Suprapubic skin (tissue), 3 donors: Measurements from ENCODE around the gene GJC1.

ENCODE experiments used
- EP300 ChIP-seq: sonication (generic); formaldehyde crosslinking; IDR thresholded peaks from one replicate; pipeline ENCODE4 v1.6.1; 2017; ENCODE audit warnings: antibody characterized with exemption
- TF ChIP-seq, protein P1 (sequence below), 2 donors: fragments of 200-600 bp in 1 of 2; fragments of 450-650 bp in 1 of 2; sonication (generic) in 1 of 2; IDR thresholded peaks; one replicate each; pipeline ENCODE4 v1.5.1; 2016 to 2019; ENCODE audit warnings: antibody characterized with exemption in 2 of 2, mild to moderate bottlenecking in 1 of 2, moderate library complexity in 1 of 2

DNA sequence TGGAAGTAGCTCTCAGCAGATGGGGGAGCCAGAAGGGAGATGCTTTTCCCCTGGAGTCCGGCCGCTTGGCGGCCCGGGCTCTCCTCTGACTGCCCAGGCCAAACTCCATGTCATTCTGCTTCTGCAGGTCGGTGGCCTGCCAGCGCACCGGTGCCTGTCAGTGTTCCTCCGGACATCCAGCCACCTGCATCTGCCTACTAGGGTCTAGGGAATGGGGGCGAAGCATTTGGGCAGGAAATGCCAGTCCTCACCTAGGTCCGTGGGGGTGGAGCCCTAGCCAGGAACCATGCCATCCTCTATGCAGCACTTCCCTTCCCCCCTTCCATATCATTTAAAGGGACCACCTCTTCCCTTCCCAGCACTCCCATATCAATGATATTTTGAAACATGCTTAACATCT lies 34.2 kb downstream of the GJC1 start:
- TF ChIP-seq, protein P1, sequence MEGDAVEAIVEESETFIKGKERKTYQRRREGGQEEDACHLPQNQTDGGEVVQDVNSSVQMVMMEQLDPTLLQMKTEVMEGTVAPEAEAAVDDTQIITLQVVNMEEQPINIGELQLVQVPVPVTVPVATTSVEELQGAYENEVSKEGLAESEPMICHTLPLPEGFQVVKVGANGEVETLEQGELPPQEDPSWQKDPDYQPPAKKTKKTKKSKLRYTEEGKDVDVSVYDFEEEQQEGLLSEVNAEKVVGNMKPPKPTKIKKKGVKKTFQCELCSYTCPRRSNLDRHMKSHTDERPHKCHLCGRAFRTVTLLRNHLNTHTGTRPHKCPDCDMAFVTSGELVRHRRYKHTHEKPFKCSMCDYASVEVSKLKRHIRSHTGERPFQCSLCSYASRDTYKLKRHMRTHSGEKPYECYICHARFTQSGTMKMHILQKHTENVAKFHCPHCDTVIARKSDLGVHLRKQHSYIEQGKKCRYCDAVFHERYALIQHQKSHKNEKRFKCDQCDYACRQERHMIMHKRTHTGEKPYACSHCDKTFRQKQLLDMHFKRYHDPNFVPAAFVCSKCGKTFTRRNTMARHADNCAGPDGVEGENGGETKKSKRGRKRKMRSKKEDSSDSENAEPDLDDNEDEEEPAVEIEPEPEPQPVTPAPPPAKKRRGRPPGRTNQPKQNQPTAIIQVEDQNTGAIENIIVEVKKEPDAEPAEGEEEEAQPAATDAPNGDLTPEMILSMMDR (IDR thresholded peaks at IDR 0.05) = no peak
- no peak for TF ChIP-seq EP300
